Stromal cell of bone marrow (primary cell): ENCODE data around the gene RGR.
"Not testable (repeated sequence)": the region's sequence is repeated elsewhere in the genome, so short reads cannot be mapped to it uniquely, and the experiment has no call there.

Experiments
- DNase-seq: peaks from one replicate; pipeline ENCODE4 v3.0.0-alpha.2; 2012; ENCODE audit warnings: low read depth

The RGR gene

GRCh38 chr10:84258034-84258695 lies 13.3 kb downstream of the RGR start:
- DNase-seq = no peak

DNA sequence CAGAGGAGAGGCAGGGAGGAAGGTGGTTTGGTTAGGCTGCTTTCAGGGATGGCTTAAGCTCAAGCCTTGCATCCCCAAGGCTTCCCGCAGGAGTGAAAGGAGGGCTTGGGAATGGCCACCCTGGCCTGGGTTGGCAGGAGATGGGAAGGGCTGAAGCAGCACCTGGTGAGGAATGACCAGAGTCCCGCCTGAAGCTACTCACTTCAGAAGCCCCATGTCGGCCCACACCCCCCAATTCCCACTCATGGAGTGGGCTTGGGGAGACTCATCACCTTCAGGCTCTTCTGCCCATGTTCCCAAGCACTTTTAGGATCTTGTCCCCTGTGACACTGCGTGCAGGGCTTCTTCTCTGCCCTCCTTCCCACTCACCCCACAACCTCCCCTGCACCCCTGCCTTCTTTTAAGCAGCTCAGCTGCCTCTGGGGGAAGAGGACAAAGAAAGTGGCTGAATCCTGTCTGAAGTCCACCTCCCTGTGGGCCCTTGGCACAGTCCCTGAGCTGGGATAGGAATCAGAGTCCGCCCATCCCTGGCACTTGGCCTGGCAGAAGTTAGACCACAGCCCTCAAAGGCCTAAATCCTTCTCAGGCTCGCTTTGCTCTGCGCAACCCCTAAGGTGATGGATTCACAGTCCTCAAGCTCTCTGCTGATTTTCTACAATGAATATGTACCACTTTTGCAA lies 16.5 kb downstream of the RGR start:
- DNase-seq = no peak

GRCh38 chr10:84262190-84262956 lies 17.5 kb downstream of the RGR start:
- no peak for DNase-seq

- no peak for DNase-seq
Measured at GRCh38 chr10:84263716-84264115, 18.9 kb downstream of the RGR start.

DNA sequence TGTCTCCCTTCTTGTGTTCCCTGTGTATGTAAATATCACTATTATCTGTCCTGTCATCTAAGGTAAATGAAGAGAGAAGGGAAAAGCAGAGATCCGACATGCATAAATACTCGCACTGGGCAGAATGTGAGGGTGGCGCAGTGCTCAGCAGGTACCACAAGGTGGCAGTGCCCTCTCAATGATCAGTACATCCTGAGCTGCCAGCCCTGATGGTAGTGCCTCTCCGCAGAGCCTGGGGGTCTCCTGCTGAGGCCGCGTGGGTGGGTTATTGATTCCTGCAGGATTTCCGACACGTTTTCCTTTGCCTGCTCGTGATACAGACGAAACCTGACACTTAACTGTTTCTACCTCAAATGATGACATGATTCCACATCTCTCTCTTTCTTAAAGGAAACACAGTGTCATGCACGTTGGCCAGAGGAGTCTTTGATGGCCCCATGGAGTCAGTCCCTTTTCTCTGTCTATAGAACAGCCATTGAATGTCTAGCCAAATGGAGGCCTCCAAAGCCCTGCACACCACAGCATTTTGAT lies 19.8 kb downstream of the RGR start:
- DNase-seq = peak; percentile 15

GRCh38 chr10:84265418-84265817 lies 20.6 kb downstream of the RGR start:
- no peak for DNase-seq

- DNase-seq = peak; percentile 29
Measured at GRCh38 chr10:84267503-84268126, 22.8 kb downstream of the RGR start.

DNA sequence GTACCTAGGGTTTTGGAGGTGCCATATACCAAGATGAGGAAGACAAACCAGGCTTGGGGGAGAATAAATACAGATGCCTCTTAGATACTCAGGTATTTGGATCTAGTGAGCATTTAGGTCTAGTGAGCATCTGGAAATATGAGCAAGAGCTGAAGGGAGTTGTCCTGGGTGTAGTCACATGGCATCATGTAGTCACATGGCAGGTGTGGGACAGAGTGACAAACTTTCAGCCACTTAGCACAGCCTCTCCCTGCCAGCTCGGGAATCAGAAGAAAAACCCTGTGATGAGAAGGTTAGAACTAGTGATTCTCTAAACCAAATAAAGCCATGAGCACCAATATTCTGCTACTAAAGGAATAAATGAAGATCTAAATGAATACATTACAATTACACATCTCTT lies 24.3 kb downstream of the RGR start:
- DNase-seq = no peak

DNA sequence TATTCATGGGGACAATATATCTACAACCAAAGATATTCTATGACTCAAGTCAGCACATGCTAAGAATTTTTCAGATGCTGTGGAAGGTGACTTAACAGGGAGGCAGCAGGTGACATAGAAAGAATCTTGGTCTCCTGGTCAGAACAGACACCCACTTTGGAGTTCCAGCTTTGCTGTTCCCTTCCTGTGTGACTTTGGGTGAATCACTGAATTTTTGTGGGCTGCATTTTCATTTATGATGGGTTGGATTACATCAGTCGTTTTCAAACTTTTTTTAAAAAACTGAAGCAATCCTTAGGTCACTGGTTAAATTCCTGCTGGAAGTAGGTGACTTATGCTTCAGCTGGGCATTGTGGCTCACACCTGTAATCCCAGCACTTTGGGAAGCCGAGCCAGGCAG lies 24.9 kb downstream of the RGR start:
- DNase-seq = peak; percentile 57

GRCh38 chr10:84270708-84271107 lies 25.9 kb downstream of the RGR start:
- no peak for DNase-seq

DNA sequence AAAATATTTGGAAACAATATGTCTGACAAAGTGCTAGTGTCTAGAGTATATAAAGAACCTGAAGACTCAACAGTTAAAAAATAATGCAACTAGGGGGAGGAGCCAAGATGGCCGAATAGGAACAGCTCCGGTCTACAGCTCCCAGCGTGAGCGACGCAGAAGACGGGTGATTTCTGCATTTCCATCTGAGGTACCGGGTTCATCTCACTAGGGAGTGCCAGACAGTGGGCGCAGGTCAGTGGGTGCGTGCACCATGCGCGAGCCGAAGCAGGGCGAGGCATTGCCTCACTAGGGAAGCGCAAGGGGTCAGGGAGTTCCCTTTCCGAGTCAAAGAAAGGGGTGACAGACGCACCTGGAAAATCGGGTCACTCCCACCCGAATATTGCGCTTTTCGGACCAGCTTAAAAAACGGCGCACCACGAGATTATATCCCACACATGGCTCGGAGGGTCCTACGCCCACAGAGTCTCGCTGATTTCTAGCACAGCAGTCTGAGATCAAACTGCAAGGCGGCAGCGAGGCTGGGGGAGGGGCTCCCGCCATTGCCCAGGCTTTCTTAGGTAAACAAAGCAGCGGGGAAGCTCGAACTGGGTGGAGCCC lies 35.1 kb downstream of the RGR start:
- DNase-seq = not testable (repeated sequence)

DNA sequence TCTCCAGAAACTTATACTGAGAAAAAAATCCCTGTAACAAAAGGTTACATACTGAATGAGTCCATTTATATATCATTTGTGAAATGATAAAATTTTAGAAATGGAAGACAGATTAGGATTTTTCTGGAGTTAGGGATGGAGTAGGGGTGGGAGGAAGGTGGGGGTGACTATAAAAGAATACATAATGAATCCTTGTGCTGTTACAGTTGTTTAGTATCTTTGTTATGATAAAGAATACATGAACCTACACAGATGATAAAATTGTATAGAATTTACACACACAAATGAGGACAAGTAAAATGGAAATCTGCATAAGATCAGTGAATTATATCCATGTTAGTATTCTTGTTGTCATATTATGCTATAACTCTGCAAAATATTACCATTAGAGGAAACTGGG lies 41.8 kb downstream of the RGR start:
- DNase-seq = no peak

- no peak for DNase-seq
Measured at GRCh38 chr10:84288151-84288550, 43.3 kb downstream of the RGR start.

DNA sequence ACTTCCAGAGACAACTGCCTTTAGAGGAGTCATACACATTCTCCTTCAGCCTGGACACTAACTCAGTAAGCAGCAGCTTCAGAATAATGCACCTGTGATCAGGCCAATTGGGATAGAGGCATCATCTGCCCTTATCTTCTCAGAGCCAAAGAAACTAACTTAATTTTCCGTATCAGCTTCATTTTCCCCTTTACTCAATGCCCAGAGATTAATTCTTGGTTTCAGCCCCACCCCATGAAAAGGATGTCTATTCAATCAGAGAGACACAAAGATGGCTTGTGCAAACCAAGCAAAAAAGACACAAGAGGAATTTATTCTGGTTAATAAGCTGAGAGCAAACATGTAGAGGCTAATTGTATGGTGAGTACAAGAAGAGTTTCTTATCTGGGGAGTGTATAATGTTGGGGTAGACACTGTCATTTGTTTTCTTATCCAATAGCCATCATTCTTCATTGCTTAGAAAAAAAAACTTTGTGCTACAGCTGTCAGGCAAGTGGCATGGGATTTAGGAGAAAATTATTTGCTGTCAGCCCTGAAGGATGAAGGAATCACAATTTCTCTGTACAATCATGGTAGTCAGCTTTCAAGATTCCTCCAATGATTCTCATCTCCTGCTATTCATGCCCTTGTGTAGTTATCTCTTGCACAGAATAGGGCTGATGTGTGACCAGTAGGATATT lies 44.8 kb downstream of the RGR start:
- DNase-seq = no peak

GRCh38 chr10:84290235-84290634 lies 45.4 kb downstream of the RGR start:
- no peak for DNase-seq

DNA sequence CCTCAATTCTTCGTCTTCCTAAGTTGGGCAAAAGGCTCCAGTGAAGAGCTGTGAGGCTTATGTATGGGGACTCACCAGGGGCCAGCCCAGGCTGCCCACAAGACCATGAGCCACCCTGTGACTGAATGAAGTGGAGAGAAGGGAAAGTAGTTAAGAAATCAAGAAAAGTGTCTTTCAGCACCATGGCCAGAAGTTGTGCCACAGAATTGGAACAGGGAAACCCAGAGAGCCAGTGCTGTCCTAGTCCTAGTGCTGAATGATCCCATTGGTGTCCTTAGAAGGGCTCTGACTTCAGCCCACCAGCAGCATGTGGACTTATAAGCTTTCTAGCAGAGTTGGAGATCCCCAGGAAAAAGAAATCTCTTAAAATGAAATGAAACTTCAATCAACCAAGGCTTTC lies 46.5 kb downstream of the RGR start:
- peak; percentile 47 for DNase-seq

- no peak for DNase-seq
Measured at GRCh38 chr10:84292502-84292901, 47.6 kb downstream of the RGR start.

GRCh38 chr10:84293171-84293570 lies 48.3 kb downstream of the RGR start:
- no peak for DNase-seq

- no peak for DNase-seq
Measured at GRCh38 chr10:84293574-84294016, 48.7 kb downstream of the RGR start.

- peak; percentile 11 for DNase-seq
Measured at GRCh38 chr10:84294766-84295447, 50.1 kb downstream of the RGR start.
